ENCODE results near the gene PCNX1. TPM values are rescaled to one million over a fixed set of nuclear protein-coding genes. Genes with fewer than 3 reads are reported as not detected.

The PCNX1 gene
- total RNA-seq, 1 experiment from 2014 or later = 48.0 TPM

GRCh38 chr14:71114565-71114964 is 207.3 kb downstream of the PCNX1 start:
- no peak overlapping the region for H3K4ac ChIP-seq (ENCODE audit: low read depth, low read length)
- H2BK12ac ChIP-seq (ENCODE audit: insufficient read length, low read depth, low read length) = no peak overlapping the region
- H2AK5ac ChIP-seq (ENCODE audit: insufficient read length, low read length) = no peak overlapping the region
- no peak overlapping the region for H3K56ac ChIP-seq (ENCODE audit: insufficient read length, low read depth, low read length)
- no peaks in the 10 kb centered on the region for H3K79me1 ChIP-seq (ENCODE audit: insufficient read depth, low read depth, low read length, poor library complexity, severe bottlenecking)
- H3K4me2 ChIP-seq (ENCODE audit: insufficient read depth, insufficient read length, low read length) = no peak overlapping the region
- no CpG with 5 or more reads among the region's 1 CpG for WGBS (ENCODE audit: extremely low coverage, insufficient read length, low lambda C conversion rate)
- no peaks in the 10 kb centered on the region for H3K4me1 ChIP-seq (ENCODE audit: insufficient read depth, low read length)
- no peaks in the 10 kb centered on the region for H3K23me2 ChIP-seq (ENCODE audit: insufficient read length, low read depth, low read length, poor library complexity, severe bottlenecking)
- H4K91ac ChIP-seq (ENCODE audit: insufficient read length, low read depth, low read length) = no peak overlapping the region
- no peak overlapping the region for H3T11ph ChIP-seq (ENCODE audit: low read length)
- no peak overlapping the region for H3K9ac ChIP-seq (ENCODE audit: extremely low read depth, insufficient read length, low read length)
- H3K9me3 ChIP-seq (ENCODE audit: control insufficient read depth, low read depth, low read length) = no peaks in the 10 kb centered on the region
- no peak overlapping the region for H2BK120ac ChIP-seq (ENCODE audit: low read depth, low read length, poor library complexity, severe bottlenecking)
- no peak for DNase-seq
- Mint-ChIP-seq H3K27ac (no peak overlapping the region), H3K4me1 (peaks cover 2 to 5% of the 10 kb centered on the region in 2 experiments; a peak in 1 of 4 replicates), H3K27me3 (ENCODE audit: low read depth) (no peaks in the 10 kb centered on the region), H3K4me3 (no peak overlapping the region), H3K9me3 (no peaks in the 10 kb centered on the region), H3K36me3 (ENCODE audit: insufficient read depth in 1 of 3, low read depth in 3 of 3) (peaks cover 6 to 28% (median 7%) of the 10 kb centered on the region in 3 experiments; a peak in 6 of 7 replicates)
- H2AFZ ChIP-seq (ENCODE audit: low read length) = no peak overlapping the region
- no peak overlapping the region for H2BK20ac ChIP-seq (ENCODE audit: low read depth, low read length, poor library complexity, severe bottlenecking)
- H3K23ac ChIP-seq (ENCODE audit: insufficient read length, low read depth, low read length) = no peak overlapping the region
- no peak overlapping the region for H3K27ac ChIP-seq (ENCODE audit: insufficient read length, low read depth, low read length)
- no peak overlapping the region for H4K5ac ChIP-seq (ENCODE audit: insufficient read length, low read depth, low read length)
- H2BK5ac ChIP-seq (ENCODE audit: insufficient read length, low read length) = no peak overlapping the region
- no peak overlapping the region for H4K8ac ChIP-seq (replicated peaks; ENCODE audit: insufficient read length, low read depth, low read length)
- no peaks in the 10 kb centered on the region for H3K27me3 ChIP-seq (ENCODE audit: insufficient read depth, low read length)
- no peak overlapping the region for H3K14ac ChIP-seq (ENCODE audit: insufficient read depth, low read length)
- no peak overlapping the region for H2BK15ac ChIP-seq (ENCODE audit: low read depth, low read length)
- no peak overlapping the region for H3K18ac ChIP-seq (ENCODE audit: insufficient read length, low read depth, low read length)
- TF ChIP-seq, protein P1, sequence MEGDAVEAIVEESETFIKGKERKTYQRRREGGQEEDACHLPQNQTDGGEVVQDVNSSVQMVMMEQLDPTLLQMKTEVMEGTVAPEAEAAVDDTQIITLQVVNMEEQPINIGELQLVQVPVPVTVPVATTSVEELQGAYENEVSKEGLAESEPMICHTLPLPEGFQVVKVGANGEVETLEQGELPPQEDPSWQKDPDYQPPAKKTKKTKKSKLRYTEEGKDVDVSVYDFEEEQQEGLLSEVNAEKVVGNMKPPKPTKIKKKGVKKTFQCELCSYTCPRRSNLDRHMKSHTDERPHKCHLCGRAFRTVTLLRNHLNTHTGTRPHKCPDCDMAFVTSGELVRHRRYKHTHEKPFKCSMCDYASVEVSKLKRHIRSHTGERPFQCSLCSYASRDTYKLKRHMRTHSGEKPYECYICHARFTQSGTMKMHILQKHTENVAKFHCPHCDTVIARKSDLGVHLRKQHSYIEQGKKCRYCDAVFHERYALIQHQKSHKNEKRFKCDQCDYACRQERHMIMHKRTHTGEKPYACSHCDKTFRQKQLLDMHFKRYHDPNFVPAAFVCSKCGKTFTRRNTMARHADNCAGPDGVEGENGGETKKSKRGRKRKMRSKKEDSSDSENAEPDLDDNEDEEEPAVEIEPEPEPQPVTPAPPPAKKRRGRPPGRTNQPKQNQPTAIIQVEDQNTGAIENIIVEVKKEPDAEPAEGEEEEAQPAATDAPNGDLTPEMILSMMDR (conservative IDR thresholded peaks at IDR 0.05) = no peak
- H4K20me1 ChIP-seq (ENCODE audit: control insufficient read depth, insufficient read depth, insufficient read length) = no peaks in the 10 kb centered on the region
- no peaks in the 10 kb centered on the region for H3K79me2 ChIP-seq (ENCODE audit: insufficient read depth, low read length)

All from H9 (cell line).